Colonic mucosa (tissue), 4 donors: ENCODE measurements around the gene TRUB1. TPM values are rescaled to one million over a fixed set of nuclear protein-coding genes. Genes with fewer than 3 reads are reported as not detected.
"Not testable (repeated sequence)": the region's sequence is repeated elsewhere in the genome, so short reads cannot be mapped to it uniquely, and the experiment has no call there.

Source experiments
- DNase-seq: peaks from one replicate; pipeline ENCODE4 v3.0.0-alpha.2; 2020
- H3K27ac ChIP-seq: fragments of 200-600 bp; one replicate; pipeline ENCODE4 v1.8.0; 2021
- H3K27me3 ChIP-seq: fragments of 200-600 bp; one replicate; pipeline ENCODE4 v1.8.0; 2021
- H3K36me3 ChIP-seq: fragments of 200-600 bp; one replicate; pipeline ENCODE4 v1.8.0; 2021
- H3K4me1 ChIP-seq: fragments of 200-600 bp; one replicate; pipeline ENCODE4 v1.8.0; 2021; ENCODE audit warnings: mild to moderate bottlenecking
- H3K4me3 ChIP-seq: fragments of 200-600 bp; one replicate; pipeline ENCODE4 v1.8.0; 2021
- H3K9ac ChIP-seq, 2 donors: one replicate each; pipeline ENCODE4 v1.7.0; 2013; ENCODE audit warnings: control low read depth in 2 of 2, low read depth in 2 of 2, low read length in 2 of 2
- H3K9me3 ChIP-seq: fragments of 200-600 bp; one replicate; pipeline ENCODE4 v1.8.0; 2021
- intact Hi-C: fragments of 100-400 bp; cut with DNase I; formaldehyde crosslinking; loops from one replicate; pipeline ENCODE4 v1.14.1; 2022
- total RNA-seq, 2 donors: library from RNA; stranded (reverse); fragmentation: NEBNext Ultra II Directional in 1 of 2; extraction: Animal tissue kit (Norgen Biotek cat#: 25700) in 1 of 2; gene quantifications; one replicate each; pipeline ENCODE4 v1.2.1, GENCODE V29; 2021
- TF ChIP-seq, protein P1 (sequence below): fragments of 200-600 bp; IDR thresholded peaks from one replicate; pipeline ENCODE4 v1.8.0; 2022; ENCODE audit warnings: antibody characterized with exemption, mild to moderate bottlenecking
- donor health status: healthy.
- donor health status: DM: no; HTN: no; CAD: no.
- donor health status: DM: no; HTN: no; CAD: no.

TRUB1 gene
- total RNA-seq, 2 donors from 2014 or later = 15.1 to 20.3 TPM

DNA sequence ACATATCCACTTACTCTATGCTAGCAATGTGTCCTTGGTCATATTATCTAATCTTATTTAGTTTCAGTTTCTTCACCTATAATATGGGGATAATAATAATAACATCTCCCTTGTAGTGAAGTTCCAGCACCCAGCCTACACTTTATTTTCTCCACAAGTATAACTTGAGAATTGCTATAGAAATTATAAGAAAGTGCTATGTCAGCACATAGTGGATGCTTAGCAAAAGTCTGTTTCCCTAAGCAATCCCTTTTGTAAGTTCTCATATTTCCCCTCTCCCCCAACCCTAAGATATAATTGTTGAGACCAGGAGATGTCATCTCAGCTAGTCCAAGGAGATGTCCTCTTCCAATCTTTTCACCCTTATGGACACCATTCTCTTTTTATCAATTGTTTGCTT lies 5.8 kb upstream of the TRUB1 start:
- Histone ChIP-seq H3K9me3 (no peaks in the 10 kb centered on the region), H3K36me3 (no peaks in the 10 kb centered on the region)
- intact Hi-C loops = no loop called here

DNA sequence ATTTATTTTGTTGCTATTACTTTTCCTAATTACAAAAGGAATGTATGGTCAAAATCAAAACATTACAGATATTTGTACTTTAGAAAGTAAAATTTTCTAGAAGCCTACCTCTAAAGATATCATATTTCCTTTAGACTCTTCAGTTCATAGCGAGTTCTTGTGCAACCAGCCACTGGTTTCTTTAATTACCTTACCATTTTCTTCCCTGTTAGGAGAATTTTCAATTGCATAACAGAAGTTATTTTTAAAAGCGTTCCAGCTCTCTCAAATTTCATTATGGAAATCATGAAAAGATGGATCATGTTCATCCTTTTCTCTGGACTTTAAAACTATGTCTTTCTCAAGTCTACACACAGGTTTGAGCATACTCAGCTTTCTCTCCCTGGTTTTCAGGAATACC lies 5.0 kb upstream of the TRUB1 start:
- H3K36me3 ChIP-seq = no peaks in the 10 kb centered on the region
- no peak overlapping the region for H3K9ac ChIP-seq
- no peak overlapping the region for H3K4me3 ChIP-seq
- intact Hi-C loops = no loop called here
- no peak overlapping the region for H3K27ac ChIP-seq
- TF ChIP-seq, protein P1, sequence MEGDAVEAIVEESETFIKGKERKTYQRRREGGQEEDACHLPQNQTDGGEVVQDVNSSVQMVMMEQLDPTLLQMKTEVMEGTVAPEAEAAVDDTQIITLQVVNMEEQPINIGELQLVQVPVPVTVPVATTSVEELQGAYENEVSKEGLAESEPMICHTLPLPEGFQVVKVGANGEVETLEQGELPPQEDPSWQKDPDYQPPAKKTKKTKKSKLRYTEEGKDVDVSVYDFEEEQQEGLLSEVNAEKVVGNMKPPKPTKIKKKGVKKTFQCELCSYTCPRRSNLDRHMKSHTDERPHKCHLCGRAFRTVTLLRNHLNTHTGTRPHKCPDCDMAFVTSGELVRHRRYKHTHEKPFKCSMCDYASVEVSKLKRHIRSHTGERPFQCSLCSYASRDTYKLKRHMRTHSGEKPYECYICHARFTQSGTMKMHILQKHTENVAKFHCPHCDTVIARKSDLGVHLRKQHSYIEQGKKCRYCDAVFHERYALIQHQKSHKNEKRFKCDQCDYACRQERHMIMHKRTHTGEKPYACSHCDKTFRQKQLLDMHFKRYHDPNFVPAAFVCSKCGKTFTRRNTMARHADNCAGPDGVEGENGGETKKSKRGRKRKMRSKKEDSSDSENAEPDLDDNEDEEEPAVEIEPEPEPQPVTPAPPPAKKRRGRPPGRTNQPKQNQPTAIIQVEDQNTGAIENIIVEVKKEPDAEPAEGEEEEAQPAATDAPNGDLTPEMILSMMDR = no peak
- H3K9me3 ChIP-seq = no peaks in the 10 kb centered on the region
- H3K27me3 ChIP-seq = no peaks in the 10 kb centered on the region
- H3K4me1 ChIP-seq = no peaks in the 10 kb centered on the region
- DNase-seq = no peak

More for the DNA sequence above, 5.8 kb upstream of the TRUB1 start:
- no peak overlapping the region for H3K4me3 ChIP-seq
- TF ChIP-seq, protein P1 = no peak
- H3K9ac ChIP-seq = no peak overlapping the region
- H3K4me1 ChIP-seq = no peaks in the 10 kb centered on the region
- no peaks in the 10 kb centered on the region for H3K27me3 ChIP-seq
- DNase-seq = no peak
- no peak overlapping the region for H3K27ac ChIP-seq

DNA sequence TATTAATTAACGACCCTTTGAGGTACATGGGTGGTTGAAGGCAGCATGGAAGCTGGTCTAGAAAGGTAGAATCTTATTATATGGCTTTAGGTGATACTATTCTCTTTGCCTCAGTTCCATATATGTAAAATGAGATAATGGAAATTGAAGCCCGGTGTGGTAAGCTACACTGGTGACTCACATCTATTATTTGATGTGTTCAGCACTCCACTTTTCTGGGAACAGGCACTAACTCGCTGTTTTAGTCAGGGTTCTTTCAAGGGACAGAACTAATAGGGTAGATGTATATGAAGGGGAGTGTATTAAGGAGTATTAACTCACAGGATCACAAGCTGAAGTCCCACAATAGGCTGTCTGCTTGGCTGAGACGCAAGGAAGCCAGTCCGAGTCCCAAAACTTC lies 4.4 kb upstream of the TRUB1 start:
- Histone ChIP-seq H3K9ac (no peak overlapping the region), H3K4me3 (no peak overlapping the region), H3K27me3 (no peaks in the 10 kb centered on the region), H3K9me3 (no peaks in the 10 kb centered on the region), H3K4me1 (no peaks in the 10 kb centered on the region), H3K36me3 (no peaks in the 10 kb centered on the region), H3K27ac (no peak overlapping the region)
- TF ChIP-seq, protein P1 = no peak
- no peak for DNase-seq
- intact Hi-C loops = no loop called here

- H3K9me3 ChIP-seq, DNase-seq, H3K27me3 ChIP-seq, H3K4me1 ChIP-seq, H3K9ac ChIP-seq, H3K36me3 ChIP-seq, intact Hi-C loops, H3K27ac ChIP-seq, H3K4me3 ChIP-seq: not testable (repeated sequence)
Observed at GRCh38 chr10:114933995-114934394, 4.0 kb upstream of the TRUB1 start.

DNA sequence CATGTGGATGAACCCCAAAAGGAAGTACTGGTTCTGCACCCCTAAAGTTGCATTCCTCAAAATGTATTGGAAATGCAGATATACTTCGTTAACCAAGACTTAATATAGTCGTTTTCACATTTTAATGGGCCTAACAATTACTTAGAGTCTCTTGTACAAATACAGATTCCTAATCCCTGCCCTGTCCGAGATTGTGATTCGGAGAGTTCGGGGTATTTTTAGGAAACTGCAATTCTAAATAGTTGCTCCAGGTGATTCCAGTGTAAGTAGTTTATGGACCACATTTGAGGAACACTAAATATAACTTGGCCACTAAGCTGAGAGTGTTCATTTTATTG lies 830 bp downstream of the TRUB1 start:
- H3K36me3 ChIP-seq = no peaks in the 10 kb centered on the region
- intact Hi-C loops = no loop called here
- peaks cover 3% of the 10 kb centered on the region for H3K4me1 ChIP-seq
- TF ChIP-seq, protein P1 = no peak
- no peaks in the 10 kb centered on the region for H3K9me3 ChIP-seq
- no peak for DNase-seq
- H3K27me3 ChIP-seq = no peaks in the 10 kb centered on the region
- H3K27ac ChIP-seq = no peak overlapping the region
- peak overlapping the region; percentile 75 to 94 for H3K9ac ChIP-seq
- peak overlapping the region; percentile 100 for H3K4me3 ChIP-seq

GRCh38 chr10:114940735-114941134 lies 2.7 kb downstream of the TRUB1 start:
- H3K36me3 ChIP-seq = no peaks in the 10 kb centered on the region
- H3K9me3 ChIP-seq = no peaks in the 10 kb centered on the region
- H3K4me3 ChIP-seq = no peak overlapping the region
- no peak overlapping the region for H3K9ac ChIP-seq
- H3K4me1 ChIP-seq = peaks cover 3% of the 10 kb centered on the region
- TF ChIP-seq, protein P1 = no peak
- intact Hi-C loops = no loop called here
- no peak for DNase-seq
- H3K27me3 ChIP-seq = no peaks in the 10 kb centered on the region
- no peak overlapping the region for H3K27ac ChIP-seq
